ENCODE measurements around the gene PTPRA.
"Not testable (repeated sequence)": the region's sequence is repeated elsewhere in the genome, so short reads cannot be mapped to it uniquely, and the experiment has no call there.

The PTPRA gene

GRCh38 chr20:3046677-3047462 is 173.6 kb downstream of the PTPRA start:
- no peak for TF ChIP-seq CTCF (IDR thresholded peaks at IDR 0.05)
- Histone ChIP-seq H3K4me3 (peak overlapping the region; percentile 95), H3K27ac (peak overlapping the region; percentile 94 to 95)
- no peak for DNase-seq (ENCODE audit: low spot score)

GRCh38 chr20:3047486-3048419 is 174.5 kb downstream of the PTPRA start:
- TF ChIP-seq CTCF (IDR thresholded peaks at IDR 0.05), result no peak
- Histone ChIP-seq H3K27ac (no peak overlapping the region), H3K4me3 (peak overlapping the region; percentile 95)
- no peak for DNase-seq (ENCODE audit: low spot score)

- DNase-seq (ENCODE audit: low spot score), result no peak
- no peak for TF ChIP-seq CTCF (IDR thresholded peaks at IDR 0.05)
- no peak overlapping the region for H3K4me3 ChIP-seq
- no peak overlapping the region for H3K27ac ChIP-seq
Observed at GRCh38 chr20:3051385-3052019, 178.2 kb downstream of the PTPRA start.

- no peak overlapping the region for H3K4me3 ChIP-seq
- no peak overlapping the region for H3K27ac ChIP-seq
- DNase-seq (ENCODE audit: low spot score), result no peak
- no peak for TF ChIP-seq CTCF (IDR thresholded peaks at IDR 0.05)
Observed at GRCh38 chr20:3059489-3059888, 186.2 kb downstream of the PTPRA start.

GRCh38 chr20:3064119-3064518 is 190.8 kb downstream of the PTPRA start:
- H3K4me3 ChIP-seq; DNase-seq (ENCODE audit: low spot score); H3K27ac ChIP-seq: not testable (repeated sequence)

- DNase-seq (ENCODE audit: low spot score), result no peak
Observed at GRCh38 chr20:3067139-3068014, 194.1 kb downstream of the PTPRA start.

More at GRCh38 chr20:3067139-3068014, 194.1 kb downstream of the PTPRA start:
- TF ChIP-seq CTCF (IDR thresholded peaks at IDR 0.05), result no peak
- H3K27ac ChIP-seq, result no peak overlapping the region
- no peak overlapping the region for H3K4me3 ChIP-seq

Measured in coronary artery (tissue), 2 donors.